Measurements from ENCODE around the gene BTRC.
A peak's percentile ranks its signal among the peaks of the same experiment; 100 is the strongest.
"Not testable (repeated sequence)": the region's sequence is repeated elsewhere in the genome, so short reads cannot be mapped to it uniquely, and the experiment has no call there.

Gene BTRC

GRCh38 chr10:101388676-101389276 is 34.8 kb downstream of the BTRC start:
- DNase-seq, result no peak

DNA sequence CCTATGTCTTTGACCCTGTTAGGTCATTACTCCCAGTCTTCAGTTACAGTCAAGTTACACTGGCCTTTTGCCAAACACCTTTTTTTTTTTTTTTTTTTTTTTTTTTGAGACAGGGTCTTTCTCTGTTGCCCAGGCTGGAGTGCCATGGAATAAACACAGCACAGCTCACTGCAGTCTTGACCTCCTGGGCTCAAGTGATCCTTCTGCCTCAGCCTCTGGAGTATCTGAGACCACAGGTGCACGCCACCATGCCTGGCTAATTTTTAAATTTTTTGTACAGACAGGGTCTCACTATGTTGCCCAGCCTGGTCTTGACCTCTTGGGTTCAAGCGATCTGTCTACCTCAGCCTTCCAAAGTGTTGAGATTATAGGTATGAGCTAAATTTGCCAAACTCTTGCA is 35.6 kb downstream of the BTRC start:
- not testable (repeated sequence) for DNase-seq

DNA sequence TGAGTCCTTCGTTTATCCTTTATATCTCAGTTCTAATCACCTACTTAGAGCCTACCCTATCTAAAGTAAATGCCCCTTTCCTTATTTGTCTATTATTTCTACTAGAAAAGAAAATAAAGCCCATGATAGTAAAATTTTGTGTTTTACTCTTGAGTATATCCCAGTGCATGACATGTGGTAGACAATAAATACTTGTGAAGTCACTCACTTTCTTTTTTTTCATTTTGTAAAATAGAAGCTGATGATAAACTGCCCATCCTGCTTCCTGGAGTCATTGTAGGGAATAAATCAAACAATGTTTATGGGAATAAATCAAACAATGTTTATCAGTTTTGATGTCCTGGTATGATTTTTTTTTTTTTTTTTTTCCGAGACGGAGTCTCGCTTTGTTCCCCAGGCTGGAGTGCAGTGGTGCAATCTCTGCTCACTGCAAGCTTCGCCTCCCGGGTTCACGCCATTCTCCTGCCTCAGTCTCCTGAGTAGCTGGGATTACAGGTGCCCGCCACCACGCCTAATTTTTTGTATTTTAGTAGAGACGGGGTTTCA is 36.1 kb downstream of the BTRC start:
- no peak for DNase-seq

GRCh38 chr10:101393378-101393777 is 39.4 kb downstream of the BTRC start:
- no peak for DNase-seq

DNA sequence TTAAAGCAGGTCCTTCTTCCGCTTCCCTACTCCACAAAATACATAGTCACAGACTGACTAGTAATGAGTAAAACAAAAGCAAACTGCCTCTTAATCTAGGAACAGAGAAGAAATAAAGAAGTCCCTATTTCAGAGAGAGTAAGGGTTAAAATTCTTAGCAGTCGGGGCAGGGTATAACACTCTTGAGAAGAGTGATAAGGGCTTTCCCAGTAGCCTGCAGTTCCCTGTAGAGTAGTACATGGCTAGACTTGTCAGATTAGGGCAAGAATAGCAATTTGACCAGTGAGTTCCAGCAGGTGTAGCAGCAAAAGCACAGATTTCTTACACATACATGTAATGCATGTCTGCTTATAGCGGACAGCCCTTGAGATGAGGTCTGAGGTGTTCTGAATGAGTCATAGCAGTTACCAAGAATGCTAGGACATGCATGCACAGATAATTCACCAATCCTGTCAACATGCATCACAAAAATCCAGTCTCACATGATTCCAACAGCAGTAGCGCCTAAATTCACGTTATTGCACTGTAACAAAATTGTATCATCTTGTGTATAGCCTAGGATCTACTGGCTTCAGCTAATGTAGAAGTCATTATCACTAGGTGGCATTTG is 40.7 kb downstream of the BTRC start:
- DNase-seq, result no peak

- peak in 1 of 2 donors; percentile 2 for DNase-seq
Measured at GRCh38 chr10:101397140-101397539, 43.2 kb downstream of the BTRC start.

DNA sequence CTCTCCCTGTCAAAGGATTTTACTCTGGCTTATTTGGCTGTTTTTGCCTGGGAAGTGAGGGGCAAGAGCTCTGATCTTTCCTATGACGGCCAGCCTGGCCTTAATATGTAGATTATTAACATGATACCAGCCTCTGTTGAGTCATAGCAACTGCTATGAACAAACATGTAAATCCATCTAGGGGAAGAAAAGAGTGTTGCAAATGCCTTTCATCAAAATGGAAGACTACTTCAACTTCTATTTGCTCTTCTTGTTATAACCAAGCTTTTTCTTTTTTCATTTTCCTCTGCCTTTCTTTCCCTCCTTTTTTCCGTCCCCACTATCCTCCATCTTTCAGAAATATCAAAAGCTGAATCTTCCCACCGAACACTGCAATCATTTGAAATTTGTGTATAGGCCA is 46.6 kb downstream of the BTRC start:
- peak in 1 of 2 donors; percentile 3 for DNase-seq

GRCh38 chr10:101402711-101403110 is 48.7 kb downstream of the BTRC start:
- no peak for DNase-seq

GRCh38 chr10:101403161-101403560 is 49.2 kb downstream of the BTRC start:
- no peak for DNase-seq

- DNase-seq, result no peak
Measured at GRCh38 chr10:101405001-101405400, 51.0 kb downstream of the BTRC start.

GRCh38 chr10:101411598-101411997 is 57.6 kb downstream of the BTRC start:
- no peak for DNase-seq

GRCh38 chr10:101414034-101414433 is 60.1 kb downstream of the BTRC start:
- DNase-seq, result no peak

DNA sequence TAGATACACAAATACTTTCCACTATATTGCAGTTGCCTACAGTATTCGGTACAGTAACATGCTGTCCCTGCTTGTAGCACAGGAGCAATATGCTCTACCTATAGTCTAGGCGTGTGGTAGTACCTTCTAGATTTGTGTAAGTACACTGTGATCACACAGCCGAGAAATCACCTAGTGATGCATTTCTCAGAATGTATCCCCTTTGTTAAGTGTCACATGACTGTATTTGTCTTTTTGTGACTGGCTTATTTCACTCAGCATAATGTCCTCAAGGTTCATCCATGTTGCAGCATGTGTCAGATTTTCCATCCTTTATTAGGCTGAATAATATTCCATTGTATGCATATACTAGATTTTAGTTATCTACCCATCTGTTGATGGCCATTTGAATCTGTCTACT is 61.9 kb downstream of the BTRC start:
- DNase-seq, result no peak

DNA sequence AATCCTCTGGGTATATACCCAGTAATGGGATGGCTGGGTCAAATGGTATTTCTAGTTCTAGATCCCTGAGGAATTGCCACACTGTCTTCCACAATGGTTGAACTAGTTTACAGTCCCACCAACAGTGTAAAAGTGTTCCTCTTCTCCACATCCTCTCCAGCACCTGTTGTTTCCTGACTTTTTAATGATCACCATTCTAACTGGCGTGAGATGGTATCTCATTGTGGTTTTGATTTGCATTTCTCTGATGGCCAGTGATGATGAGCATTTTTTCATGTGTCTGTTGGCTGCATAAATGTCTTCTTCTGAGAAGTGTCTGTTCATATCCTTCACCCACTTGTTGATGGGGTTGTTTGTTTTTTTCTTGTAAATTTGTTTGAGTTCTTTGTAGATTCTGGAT is 68.0 kb downstream of the BTRC start:
- DNase-seq, result not testable (repeated sequence)

DNA sequence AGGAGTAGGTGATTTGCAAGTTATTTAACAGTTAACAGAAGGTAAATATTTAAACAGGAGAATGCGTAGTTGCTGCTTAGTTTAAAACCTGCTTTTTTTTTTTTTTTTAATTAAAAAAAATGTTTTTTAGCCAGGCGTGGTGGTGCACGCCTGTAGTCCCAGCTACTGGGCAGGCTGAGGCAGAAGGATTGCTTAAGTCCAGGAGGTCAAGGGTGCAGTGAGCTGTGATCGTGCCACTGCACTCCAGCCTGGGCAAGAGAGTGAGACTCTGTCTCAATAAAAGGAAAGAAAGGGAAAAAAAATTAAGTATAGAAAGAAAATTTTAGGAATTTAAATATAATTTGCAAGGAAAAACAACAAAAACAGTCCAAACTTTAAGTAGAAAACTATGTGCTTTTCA is 71.6 kb downstream of the BTRC start:
- no peak for DNase-seq

DNA sequence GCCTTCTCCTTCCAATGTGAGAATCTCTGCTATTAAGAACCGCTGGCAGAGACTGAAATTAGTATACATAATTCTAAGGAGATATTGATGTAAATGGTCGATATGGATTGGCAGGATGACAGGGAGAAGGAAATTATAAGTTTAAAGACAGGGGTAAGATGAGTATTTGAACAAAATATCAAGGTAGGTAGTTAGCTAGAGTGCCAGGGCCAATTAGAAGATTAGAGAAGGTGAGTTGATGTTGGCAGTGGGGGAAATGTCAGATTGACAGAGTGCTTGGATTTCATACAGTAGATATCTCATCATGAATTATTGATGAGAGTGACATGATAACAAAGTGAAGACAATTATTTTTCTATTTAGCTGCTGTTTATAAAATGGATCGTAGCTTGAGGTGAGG is 74.1 kb downstream of the BTRC start:
- DNase-seq, result no peak

GRCh38 chr10:101429423-101429822 is 75.5 kb downstream of the BTRC start:
- DNase-seq, result no peak

DNA sequence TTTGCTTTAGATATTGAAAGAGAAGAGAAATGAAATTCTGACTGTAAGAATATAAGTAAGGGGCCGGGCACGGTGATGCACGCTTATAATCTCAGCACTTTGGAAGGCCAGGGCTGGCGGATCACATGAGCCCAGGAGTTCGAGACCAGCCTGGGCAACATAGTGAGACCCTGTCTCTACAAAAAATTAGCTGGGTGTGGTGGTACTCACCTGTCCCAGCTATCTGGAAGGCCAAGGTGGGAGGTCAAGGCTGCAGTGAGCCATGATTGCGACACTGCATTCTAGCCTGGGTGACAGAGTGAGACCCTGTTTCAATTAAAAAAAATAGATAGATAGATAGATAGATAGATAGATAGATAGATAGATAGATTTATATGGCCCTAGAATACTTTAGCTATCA is 82.3 kb downstream of the BTRC start:
- no peak for DNase-seq

- DNase-seq, result no peak
Measured at GRCh38 chr10:101438881-101439391, 85.0 kb downstream of the BTRC start.

- DNase-seq, result peak; percentile 39 to 52
Measured at GRCh38 chr10:101441541-101442455, 87.8 kb downstream of the BTRC start.

DNA sequence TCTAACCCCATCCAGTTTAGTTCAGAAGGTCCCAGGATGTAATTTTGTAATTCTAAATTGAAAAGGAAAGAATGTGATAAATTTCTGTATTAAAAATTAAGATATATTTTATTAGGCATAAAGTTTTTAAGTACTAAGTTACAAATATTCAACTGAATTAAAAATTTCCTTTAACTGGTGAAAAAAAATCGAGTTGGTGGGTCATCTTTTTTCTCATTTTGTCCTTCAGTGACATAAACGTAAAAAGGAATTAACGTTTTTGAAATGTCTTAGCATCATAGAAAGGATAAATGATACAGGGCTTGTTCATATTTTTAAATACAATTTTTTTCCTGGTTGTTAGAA is 88.5 kb downstream of the BTRC start:
- DNase-seq, result no peak

DNA sequence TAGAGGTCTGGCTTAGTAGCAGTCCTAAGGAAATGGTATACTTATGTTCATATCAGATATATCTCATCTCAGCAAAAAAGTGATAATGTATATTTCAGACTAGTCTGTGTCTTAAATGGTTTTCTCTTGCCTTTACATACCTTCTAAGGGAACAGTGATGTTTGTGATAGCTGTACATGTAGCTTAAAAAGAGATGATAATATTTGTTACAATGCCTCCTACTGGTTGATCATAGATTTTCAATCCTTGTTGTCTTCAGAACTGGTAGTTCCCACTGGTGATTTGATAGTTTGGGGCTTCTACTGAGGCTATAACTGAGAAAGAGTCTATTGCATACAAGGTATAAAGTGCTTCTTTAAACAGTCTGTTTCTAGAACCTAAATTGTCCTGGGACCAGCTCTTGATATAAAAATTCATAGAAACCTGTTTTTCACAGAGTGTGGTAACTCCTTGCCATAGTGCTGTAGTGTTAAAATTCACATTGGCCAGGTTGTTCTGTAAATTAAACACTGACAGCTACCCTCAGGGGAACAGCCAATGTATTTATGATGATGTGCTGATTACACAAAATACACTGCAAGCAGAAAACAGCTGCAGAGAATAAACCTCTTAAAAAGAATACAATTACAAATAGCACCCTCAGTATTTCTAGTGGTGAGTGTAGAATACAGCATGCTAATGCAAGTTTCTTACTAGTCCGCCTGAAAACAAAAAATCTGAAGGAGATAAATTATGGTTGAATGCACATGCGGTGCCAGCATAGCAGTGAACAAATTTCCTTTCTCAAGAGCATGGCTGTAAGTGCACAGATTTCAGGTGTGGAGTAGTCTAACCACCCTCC is 90.3 kb downstream of the BTRC start:
- peak in 1 of 2 donors; percentile 39 for DNase-seq

All from inflammatory macrophage (primary cell).